Transverse colon (tissue), 3 donors: ENCODE measurements around the gene HTT.
"Not testable (repeated sequence)": the region's sequence is repeated elsewhere in the genome, so short reads cannot be mapped to it uniquely, and the experiment has no call there.

Experiments used
- EP300 ChIP-seq: sonication (generic); formaldehyde crosslinking; IDR thresholded peaks from one replicate; pipeline ENCODE4 v1.6.1; 2017; ENCODE audit warnings: antibody characterized with exemption, low read depth
- TF ChIP-seq, protein P1 (sequence below), 5 experiments: fragments of 200-600 bp in 3 of 5; fragments of 450-650 bp in 2 of 5; sonication (generic) in 3 of 5; IDR thresholded peaks; 1 replicate in 2 of 5; 2 replicates in 3 of 5; pipeline ENCODE4 v1.5.1; 2016 to 2017; ENCODE audit warnings: antibody characterized with exemption in 5 of 5, inconsistent platforms in 3 of 5, mild to moderate bottlenecking in 2 of 5, moderate library complexity in 1 of 5

DNA sequence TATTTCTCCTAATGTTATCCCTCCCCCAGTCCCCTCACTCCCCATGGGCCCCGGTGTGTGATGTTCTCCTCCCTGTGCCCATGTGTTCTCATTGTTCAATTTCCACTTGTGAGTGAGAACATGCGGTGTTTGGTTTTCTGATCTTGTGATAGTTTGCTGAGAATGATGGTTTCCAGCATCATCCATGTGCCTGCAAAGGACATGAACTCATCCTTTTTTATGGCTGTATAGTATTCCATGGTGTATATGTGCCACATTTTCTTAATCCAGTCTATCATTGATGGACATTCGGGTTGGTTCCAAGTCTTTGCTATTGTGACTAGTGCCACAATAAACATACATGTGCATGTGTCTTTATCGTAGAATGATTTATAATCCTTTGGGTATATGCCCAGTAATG is 86.6 kb downstream of the HTT start:
- TF ChIP-seq, protein P1, sequence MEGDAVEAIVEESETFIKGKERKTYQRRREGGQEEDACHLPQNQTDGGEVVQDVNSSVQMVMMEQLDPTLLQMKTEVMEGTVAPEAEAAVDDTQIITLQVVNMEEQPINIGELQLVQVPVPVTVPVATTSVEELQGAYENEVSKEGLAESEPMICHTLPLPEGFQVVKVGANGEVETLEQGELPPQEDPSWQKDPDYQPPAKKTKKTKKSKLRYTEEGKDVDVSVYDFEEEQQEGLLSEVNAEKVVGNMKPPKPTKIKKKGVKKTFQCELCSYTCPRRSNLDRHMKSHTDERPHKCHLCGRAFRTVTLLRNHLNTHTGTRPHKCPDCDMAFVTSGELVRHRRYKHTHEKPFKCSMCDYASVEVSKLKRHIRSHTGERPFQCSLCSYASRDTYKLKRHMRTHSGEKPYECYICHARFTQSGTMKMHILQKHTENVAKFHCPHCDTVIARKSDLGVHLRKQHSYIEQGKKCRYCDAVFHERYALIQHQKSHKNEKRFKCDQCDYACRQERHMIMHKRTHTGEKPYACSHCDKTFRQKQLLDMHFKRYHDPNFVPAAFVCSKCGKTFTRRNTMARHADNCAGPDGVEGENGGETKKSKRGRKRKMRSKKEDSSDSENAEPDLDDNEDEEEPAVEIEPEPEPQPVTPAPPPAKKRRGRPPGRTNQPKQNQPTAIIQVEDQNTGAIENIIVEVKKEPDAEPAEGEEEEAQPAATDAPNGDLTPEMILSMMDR (IDR thresholded peaks at IDR 0.05) = not testable (repeated sequence)
- not testable (repeated sequence) for TF ChIP-seq EP300
